H54 (cell line): ENCODE data around the gene ANKRD42.
"Not testable (repeated sequence)": the region's sequence is repeated elsewhere in the genome, so short reads cannot be mapped to it uniquely, and the experiment has no call there.

Experiments used
- DNase-seq: peaks from one replicate; pipeline ENCODE4 v3.0.0; 2011; ENCODE audit warnings: low spot score, mixed read lengths; ENCODE audit not compliant: insufficient read length
- FAIRE-seq: peaks from 3 replicates; lab custom pipeline; 2011; peaks lifted over from hg19 to GRCh38; lab: Jason Lieb, UNC
- POLR2A ChIP-seq: IDR thresholded peaks from 2 replicates; pipeline ENCODE4 v1.6.1; 2011; ENCODE audit warnings: low read depth, mild to moderate bottlenecking, low read length

The ANKRD42 gene

DNA sequence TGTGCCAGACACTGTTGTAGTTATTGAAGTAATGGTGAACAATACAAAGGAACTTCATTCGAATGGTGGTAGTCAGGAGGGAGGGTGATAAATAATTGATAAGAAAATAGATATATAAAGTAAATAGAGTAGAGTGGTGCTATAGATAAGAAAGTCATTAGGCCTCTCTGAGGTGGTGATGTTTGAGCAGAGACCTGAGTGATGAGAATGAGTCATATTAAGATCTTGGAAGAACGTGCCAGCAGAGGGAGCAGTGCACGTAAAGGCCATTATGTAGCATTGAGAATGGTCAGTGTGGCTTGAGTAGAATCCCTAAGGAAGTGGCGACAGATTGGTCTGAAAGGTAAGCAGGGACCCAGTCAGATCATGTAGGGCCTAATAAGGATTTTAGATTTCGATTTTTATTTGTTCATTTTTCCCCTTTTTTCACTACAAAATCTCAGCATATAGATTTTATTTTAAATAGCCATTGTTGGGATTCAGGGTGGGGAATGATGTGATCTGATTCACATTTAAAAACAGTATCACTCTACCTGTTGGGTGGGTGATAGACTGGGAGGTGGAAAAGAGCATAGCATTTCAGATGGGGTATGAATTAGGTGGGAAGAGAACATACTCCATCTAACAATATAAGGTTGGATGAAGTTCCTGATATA is 47.9 kb downstream of the ANKRD42 start:
- peak; percentile 25 for DNase-seq
- FAIRE-seq, result peak; percentile 99
- no peak for TF ChIP-seq POLR2A

DNA sequence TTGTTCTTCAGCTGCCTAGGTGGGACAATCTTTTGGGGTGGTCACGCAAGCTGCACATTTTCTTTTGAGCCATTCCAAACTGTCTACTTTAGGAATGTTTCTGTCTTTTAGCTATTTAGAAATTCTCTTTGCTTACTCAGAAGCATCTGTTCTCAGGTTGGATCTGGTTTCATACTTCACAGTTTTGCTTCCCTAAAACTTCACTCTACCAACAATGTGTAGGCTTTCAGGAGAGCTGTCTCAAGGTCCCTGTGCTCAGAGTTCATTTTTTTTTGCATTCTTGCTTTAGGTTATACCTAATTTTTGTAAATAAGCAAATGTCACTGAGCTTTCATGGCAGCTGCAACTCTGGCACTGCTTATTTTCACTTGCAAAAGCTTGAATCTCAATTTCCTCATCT is 55.9 kb downstream of the ANKRD42 start:
- no peak for DNase-seq
- no peak for TF ChIP-seq POLR2A
- FAIRE-seq, result no peak

DNA sequence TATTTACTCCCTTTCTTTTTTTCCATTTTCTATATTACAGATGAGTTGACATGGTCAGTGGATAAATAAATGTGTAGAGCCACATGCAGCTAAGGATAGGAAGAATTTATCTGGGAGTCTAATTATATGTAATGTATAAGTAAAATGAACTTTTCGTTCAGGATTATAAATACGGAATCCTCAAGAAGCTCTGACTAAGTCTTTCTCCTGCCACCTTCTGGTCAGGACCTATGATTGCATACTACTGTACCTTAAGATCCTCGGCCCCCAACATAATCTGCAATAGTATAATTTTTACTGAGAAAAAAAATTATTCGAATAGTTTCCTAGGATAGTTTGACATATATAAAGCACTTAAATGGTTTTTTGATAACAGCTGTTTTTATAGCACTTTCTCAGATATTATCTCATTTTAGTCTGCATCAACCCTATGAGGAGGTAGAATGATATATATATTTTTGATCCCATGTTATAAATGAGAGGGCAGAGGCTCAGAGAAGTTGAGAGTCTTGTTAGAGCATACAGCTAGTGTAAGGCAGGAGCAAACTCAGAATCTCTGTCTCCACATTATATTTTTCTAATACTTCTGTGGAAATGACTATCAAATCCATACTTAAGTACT is 56.6 kb downstream of the ANKRD42 start:
- DNase-seq (no peak), FAIRE-seq (peak; percentile 92)
- no peak for TF ChIP-seq POLR2A

DNA sequence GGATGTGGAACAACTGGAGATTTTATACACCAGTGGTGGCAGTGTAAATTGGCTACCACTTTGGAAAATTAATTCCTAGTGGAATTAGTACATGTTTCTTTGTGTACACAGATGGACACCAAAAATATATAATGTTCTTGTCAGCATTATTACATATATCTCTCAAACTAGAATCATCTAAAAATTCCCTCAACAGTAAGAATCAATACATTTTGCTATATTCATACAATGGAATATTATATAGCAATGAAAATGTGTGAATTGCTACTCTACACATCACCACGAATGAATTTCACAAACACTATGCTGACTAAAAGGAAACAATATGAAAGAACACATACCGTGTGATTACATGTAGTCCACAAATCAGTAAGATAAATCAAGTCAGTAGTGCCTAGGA is 58.8 kb downstream of the ANKRD42 start:
- no peak for TF ChIP-seq POLR2A
- no peak for DNase-seq
- FAIRE-seq, result peak; percentile 52

DNA sequence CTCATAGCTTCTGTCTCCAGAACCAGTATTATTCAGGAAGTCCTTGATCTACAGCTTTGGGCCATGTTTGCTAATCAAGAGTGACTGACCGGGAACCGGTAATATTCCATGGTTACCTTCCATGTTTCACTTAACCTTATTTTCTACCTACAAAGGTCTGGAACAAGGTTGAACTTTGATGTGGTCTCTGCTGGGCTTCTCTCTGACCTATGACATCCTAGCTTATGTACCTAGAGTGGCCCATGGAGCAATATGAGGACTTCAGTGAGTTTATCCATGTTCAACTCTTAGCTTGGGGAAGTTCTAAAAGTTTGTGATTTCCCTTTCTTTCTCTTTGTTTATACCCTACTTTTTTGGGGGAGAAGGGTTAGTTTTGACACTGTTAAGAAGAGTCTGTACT is 59.4 kb downstream of the ANKRD42 start:
- FAIRE-seq (no peak), DNase-seq (no peak)
- no peak for TF ChIP-seq POLR2A

DNA sequence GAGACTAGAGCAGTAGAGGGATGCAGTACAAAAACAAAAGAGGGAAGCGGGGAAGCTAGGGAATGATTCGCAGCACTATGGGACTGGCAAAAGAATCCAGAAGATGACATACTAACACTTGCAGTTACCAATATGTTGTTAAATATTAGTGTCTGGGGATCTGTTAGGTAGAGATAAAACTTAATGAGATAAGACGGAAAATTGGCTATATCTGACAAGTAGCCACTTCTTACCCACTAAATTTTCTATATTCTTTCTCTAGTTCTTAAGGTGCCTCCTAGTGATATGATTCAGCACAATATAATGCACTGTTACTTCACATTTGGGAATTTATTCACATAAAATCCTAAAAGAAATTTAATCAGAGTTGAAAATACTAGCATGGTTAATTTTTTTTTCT is 61.9 kb downstream of the ANKRD42 start:
- no peak for TF ChIP-seq POLR2A
- FAIRE-seq, result no peak
- DNase-seq, result no peak

DNA sequence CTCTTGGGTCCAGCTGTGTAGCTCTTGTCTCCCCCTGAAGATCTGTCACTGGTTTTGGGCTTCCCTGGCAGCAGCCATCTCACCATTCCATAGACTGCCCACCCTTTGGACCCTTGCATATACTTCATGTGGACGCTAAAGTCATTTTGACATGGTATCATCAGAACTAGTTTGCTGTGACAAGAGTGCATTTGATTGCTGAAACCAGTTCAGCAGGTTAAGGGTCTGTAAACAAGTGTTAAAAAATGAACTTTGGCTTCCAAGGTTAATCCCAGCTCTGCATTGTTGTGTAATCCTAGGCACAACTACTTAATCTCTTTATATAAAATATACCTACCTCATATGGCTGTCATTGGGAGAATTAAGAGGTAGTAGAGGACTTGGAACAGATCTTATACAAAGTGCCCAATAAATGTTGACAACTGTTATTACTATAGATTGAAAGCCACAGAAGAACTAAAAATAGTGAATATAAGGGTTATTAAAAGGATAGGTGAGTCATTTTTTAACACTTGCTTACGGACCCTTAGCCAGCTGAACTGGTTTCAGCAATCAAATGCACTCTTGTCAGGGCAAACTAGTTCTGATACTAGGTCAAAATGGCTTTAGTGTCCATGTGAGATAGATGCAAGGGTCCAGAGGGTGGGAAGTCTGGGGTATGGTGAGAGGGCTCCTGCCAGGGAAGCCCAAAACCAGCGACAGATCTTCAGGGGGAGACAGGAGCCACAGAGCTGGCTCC is 63.3 kb downstream of the ANKRD42 start:
- FAIRE-seq (no peak), DNase-seq (no peak)
- TF ChIP-seq POLR2A, result no peak

DNA sequence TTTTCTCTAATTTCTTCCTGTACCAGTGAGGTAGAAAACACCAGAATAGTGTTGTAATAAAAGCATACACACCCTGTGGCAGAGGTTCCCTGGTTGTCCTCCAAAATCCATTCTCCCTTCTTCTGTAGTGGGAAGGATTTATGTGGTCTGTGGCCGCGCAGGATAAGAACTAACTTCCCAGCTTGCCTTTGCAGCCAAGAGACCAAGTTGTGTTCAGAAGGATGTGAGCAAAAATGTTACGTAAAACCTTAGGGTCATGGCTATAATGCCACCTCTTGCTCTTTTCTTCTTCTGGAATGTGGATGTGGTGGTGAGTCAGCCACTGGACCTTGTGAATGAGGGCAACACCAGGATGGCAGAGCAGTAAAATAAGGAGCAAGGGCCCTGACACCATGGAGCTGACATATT is 64.3 kb downstream of the ANKRD42 start:
- TF ChIP-seq POLR2A, result no peak
- peak; percentile 100 for FAIRE-seq
- DNase-seq, result peak; percentile 68

DNA sequence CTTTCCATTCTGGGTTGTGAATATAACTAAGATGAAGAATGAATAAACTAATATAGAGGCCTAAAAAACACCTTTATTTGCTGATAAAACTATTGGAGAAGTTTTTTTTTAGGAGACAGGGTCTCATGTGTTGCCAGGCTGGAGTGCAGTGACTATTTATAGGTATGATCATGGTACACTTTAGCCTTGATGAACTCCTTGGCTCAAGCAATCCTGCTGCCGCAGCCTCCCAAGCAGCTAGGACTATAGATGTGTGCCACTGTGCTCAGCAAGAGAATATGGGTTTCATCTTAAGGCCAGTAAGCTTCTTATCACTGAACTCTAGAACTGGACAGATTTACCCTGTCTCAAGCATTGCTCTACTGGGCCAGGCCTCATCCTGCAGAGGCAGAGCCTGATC is 66.0 kb downstream of the ANKRD42 start:
- DNase-seq (no peak), FAIRE-seq (no peak)
- no peak for TF ChIP-seq POLR2A

DNA sequence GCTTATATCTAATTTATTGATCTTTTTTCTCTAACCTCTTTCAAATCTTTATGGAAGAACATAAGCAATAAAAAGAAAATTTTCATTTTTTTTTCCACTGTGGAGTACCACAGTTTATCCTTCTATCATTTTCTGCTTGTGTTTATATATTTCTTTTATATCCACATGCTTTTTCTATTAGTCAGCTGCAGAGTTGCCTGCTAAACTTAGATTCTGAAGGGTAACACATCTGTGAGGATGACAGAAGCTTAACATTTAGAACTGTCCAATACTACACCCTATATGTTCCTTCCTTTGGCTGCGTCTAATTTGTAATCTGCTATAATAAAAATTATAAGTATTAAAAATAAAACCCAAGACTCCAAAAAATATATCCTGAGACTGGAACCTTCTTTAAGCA is 71.8 kb downstream of the ANKRD42 start:
- TF ChIP-seq POLR2A, result no peak
- DNase-seq (no peak), FAIRE-seq (peak; percentile 27)

DNA sequence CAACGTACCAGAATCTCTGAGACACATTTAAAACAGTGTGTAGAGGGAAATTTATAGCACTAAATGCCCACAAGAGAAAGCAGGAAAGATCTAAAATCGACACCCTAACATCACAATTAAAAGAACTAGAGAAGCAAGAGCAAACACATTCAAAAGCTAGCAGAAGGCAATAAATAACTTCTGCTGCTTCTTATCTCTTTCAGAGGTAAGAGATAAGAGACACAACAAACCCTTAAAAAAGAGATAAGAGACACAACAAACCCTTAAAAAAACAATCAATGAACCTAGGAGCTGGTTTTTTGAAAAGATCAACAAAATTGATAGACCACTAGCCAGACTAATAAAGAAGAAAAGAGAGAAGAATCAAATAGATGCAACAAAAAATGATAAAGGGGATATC is 75.6 kb downstream of the ANKRD42 start:
- FAIRE-seq, DNase-seq: not testable (repeated sequence)

DNA sequence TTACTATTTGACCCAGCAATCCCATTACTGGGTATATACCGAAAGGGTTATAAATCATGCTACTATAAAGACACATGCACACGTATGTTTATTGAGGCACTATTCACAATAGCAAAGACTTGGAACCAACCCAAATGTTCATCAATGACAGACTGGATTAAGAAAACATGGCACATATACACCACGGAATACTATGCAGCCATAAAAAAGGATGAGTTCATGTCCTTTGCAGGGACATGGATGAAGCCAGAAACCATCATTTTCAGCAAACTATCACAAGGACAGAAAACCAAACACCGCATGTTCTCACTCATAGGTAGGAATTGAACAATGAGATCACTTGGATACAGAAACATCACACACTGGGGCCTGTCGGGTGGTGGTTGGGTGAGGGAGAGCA is 78.2 kb downstream of the ANKRD42 start:
- not testable (repeated sequence) for FAIRE-seq

DNA sequence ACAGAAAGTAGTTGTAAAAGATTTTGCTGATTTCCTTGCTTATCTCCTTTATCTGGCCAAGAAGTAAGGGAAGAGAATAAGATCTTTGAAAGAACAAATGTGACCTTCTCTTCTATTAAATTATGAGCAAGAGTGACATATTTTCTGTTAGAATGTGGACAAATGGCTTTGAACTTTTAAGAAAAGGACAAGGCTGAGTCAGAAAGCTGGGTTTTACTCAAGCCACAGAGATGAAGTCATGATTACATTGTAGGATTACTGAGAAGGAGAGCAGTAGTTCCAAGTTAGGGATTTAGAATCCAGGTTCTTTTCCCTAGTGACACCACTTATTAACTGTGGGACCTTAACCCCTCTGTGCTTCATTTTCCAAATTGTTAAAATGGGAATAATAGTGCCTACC is 79.1 kb downstream of the ANKRD42 start:
- FAIRE-seq (peak; percentile 100), DNase-seq (peak; percentile 28)
- TF ChIP-seq POLR2A, result no peak

More for the DNA sequence above, 78.2 kb downstream of the ANKRD42 start:
- not testable (repeated sequence) for DNase-seq

DNA sequence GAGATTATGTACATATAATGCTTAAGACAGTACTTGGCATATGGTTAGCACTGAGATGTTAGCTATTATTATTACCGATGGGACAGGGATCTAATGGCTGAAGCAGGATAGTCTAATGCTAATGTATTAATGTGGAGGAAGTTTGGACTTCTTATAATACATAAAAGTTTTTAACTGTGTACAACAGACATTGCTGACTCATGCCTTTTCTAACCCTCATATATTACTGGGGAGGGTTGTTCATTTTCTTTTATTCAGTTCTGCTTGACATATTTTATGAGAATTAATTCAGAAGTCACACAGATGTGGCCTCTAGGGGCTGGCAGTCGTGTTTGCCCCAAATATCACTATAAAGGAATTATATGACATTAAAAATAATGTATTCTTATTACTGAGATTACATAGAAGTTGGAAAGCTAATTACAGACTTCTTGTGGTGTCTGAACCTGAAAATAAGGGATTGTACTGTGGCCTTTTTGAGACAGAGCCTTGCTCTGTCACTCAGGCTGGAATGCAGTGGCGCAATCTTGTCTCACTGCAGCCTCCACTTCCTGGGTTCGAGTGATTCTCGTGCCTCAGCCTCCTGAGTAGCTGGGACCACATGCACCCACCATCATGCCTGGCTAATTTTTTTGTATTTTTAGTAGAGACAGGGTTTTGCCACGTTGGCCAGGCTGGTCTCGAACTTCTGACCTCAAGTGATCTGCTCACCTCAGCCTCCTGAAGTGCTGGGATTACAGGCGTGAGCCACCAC is 82.6 kb downstream of the ANKRD42 start:
- DNase-seq (no peak), FAIRE-seq (peak; percentile 75)
- no peak for TF ChIP-seq POLR2A
